ENCODE data around the gene AGO4. TPM values are rescaled to one million over a fixed set of nuclear protein-coding genes. Genes with fewer than 3 reads are reported as not detected.
A peak's percentile ranks its signal among the peaks of the same experiment; 100 is the strongest.
"Not testable (repeated sequence)": the region's sequence is repeated elsewhere in the genome, so short reads cannot be mapped to it uniquely, and the experiment has no call there.

Gene AGO4
- total RNA-seq, 1 donor = 53.9 TPM

DNA sequence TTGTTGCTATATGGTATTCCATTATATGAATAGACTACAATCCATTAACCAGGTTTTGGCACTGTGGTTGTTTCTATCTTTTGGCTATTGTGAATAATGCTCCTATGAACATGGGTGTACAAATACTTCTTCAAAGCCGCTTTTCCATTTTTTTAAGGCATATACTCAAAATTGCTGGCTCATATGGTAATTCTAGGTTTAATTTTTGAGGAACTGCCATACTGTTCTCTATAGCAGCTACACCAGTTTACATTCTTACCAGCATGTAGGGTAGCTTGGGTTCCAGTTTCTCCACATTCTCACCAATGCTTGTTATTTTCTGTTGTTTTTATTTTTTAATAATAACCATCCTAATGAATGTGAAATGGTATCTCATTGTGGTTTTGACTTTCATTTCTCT lies 55.3 kb downstream of the AGO4 start:
- no peak for DNase-seq (ENCODE audit: low read depth in 2 of 3, low spot score in 2 of 3)

DNA sequence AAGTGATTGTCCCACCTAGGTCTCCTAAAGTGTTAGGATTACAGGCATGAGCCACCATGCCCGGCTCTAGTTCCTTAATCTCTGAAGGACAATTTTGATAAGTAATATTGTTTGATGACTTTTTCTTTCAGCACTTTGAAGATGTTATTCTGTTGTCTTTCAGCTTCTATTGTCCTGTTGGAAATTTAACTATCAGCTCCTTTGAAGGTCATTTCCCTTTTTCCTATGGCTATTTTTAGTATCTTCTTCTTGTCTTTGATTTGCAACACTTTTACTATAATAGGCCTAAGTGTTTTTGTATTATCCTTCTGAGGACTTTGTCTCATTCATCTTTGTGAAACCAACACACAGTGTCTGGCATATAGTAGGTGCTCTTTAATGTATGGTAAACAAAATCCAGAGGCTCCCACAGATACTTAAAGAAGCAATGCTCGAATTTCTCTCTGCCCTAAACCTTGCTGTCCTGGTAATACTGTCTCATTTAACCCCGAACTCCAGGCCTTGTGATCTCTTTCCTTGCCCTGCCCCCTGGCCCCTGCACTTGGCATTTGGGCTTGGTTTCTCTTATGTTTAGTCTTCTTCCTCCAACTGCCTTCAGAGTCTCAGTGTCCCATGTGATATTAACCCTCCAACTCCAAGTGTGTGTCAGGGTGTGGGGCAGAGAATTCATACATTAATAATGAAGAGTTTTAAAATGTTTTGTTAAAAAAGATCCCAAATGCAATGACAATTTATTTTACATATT lies 56.2 kb downstream of the AGO4 start:
- DNase-seq (ENCODE audit: low read depth in 2 of 3, low spot score in 2 of 3) = no peak

DNA sequence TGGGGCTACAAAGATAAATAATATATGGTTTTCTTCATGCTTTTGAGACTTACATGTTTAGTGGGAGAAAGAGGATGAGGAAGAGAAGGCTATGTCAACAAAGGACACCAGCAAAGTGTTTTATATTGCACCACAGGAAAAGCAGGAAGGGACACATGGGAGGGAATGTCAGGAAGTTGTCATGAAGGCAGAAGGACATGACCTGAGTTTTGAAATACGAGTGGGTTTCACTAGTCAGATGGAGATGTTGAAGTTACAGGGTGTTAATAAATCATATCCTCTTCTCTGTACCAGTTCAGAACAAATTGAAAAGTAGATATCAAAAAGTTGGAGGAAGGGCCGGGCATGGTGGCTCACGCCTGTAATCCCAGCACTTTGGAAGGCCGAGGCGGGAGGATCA lies 57.0 kb downstream of the AGO4 start:
- no peak for DNase-seq (ENCODE audit: low read depth in 2 of 3, low spot score in 2 of 3)

DNA sequence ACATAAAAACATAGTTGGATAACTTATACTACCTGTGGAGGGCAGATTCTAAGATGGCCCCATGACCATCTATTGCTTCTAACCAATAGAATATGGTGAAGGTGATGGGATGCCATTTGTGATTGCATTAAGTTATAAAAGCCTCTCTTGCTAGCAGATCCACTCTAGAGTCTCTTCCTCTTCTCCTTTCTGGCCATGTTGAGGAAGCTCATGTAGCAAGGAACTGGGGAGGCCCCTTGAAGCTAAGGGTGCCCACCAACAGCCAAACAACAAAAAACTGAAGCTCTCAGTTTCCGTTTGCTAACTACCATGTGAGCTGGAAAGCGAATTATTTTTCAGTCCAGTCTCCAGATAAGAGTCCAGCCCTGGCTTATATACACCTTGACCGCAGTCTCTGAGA lies 59.2 kb downstream of the AGO4 start:
- DNase-seq (ENCODE audit: low read depth in 2 of 3, low spot score in 2 of 3) = peak in 1 of 3 donors; percentile 31

DNA sequence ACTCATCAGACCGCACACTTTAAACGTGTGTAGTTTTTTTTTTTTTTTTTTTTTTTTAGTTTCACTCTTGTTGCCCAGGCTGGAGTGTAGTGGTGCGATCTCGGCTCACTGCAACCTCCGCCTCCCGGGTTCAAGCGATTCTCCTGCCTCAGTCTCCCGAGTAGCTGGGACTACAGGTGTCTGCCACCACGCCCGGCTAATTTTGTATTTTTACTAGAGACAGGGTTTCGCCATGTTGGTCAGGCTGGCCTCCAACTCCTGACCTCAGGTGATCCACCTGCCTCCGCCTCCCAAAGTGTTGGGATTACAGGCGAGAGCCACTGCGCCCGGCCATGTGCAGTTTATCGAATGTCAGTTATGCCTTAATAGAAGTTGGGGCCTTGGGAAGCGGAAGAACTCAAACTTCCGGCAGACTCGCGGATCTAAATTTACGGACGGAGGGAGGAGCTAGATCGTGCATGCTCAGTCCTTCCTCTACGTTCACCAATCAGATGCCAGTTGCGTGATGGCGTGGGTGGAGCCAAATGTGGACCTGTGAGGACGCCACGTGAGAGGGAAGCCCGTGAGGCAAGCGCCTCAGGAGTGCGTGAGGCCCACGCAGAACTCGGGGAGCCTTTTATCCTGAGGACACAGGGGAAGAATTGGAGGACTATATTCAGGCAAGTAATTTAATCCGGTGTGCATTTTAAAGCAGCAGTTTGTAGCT lies 61.6 kb downstream of the AGO4 start:
- not testable (repeated sequence) for DNase-seq (ENCODE audit: low read depth in 2 of 3, low spot score in 2 of 3)

DNA sequence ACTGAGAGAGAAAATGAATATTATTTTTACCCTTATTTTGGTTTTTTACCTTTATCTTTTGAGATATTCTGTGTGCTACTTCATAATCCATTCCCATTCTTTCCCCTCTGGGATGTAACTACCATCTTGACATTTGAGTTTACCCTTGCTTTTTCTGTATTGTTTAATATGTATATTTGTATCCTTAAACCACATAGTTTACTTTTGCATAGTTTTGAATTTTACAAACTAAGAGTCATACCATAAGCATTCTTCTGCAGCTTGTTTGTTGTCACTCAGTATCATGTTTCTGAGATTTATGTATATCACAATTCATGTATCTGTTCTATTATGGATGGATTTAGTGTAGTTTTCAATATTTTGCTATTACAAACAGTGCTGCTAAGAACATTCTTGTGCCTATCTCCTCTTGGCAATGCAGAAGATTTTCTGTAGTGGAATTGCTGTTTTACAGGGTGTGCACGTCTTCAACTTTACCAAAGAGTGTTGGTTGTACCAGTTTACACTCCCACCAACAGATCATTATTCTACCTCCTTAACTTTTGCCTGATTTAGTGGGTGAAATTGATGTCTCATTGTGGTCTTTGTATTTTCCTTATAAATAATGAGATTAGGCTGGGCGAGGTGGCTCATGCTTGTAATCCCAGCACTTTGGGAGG lies 63.0 kb downstream of the AGO4 start:
- no peak for DNase-seq (ENCODE audit: low read depth in 2 of 3, low spot score in 2 of 3)

DNA sequence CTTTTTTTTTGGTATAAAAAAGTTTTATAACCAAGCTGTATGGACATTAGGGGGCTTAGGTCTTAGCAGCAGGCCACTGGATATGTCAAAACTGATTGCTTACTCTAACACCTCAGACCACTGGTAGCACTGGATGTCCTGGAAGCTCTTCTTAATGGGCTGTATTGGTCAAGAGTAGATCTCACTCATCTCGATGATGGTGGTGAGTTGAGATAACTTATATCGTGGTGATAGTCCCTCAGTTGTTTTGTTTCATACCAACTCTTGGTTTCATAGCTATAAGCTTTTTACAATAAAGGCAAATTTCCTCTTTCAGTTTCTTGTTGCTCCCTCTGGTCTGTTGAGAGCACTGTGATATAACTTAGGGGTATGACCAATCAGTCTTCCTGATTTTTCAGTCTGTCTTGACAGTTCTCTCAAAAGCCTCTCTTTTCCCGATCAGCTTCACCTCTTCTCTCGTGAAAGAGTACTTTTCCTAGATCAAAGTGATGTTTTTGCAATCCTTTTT lies 65.5 kb downstream of the AGO4 start:
- DNase-seq (ENCODE audit: low read depth in 2 of 3, low spot score in 2 of 3) = no peak

DNA sequence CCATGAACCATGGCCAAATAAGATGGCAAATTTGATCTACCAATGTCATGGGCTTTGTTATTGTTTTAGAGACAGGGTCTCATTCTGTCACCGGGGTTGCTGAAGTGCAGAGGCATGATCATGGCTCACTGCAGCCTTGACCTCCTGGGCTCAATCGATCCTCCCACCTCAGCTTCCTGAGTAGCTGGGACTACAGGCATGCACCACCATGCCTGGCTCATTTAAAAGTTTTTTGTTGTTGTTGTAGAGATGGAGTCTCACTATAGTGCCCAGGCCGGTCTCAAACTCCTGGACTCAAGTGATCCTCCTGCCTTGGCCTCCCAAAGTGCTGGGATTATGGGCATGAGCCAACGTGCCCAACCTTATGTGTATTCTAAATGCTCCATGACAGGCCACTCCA lies 66.3 kb downstream of the AGO4 start:
- not testable (repeated sequence) for DNase-seq (ENCODE audit: low read depth in 2 of 3, low spot score in 2 of 3)

DNA sequence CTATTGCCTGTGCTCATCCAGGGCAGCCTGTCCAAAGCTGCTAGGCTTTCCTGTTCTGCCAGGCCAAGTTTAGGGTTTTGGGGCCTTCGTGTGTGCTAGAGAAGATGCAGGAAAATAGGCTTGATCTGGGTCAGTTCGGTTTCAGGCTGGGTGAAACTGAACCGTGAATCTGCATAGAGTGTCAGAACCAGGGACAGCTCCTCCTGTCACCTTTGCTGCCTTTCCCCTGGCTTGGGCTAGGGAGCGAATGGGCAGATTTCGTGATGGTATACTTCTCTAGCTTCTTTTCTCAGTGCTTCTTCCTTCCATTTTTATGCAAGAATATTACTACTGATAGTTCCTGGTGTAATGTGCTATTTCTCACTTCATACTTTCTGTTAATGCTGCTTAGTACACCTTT lies 69.2 kb downstream of the AGO4 start:
- peak in 1 of 3 donors; percentile 40 for DNase-seq (ENCODE audit: low read depth in 2 of 3, low spot score in 2 of 3)

DNA sequence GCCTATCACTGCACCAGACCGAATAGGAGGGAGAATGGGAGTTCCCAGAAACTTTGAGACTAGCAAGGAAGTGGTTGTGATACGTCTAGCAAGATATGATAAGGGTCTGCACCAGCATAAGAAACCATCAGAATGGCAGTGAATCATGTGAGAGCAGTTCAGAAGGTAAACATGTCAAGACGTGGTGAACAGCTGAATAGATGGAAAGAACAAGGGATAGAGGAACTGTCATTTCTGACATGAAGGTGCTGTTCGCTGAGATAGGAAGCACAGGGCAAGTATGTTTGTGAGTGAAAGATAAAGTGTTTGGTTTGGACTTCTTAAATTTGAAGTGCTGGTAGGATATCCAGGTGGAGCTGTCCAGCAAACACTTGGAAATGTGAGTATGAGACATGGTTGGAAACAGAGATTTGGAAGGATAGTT lies 74.0 kb downstream of the AGO4 start:
- DNase-seq (ENCODE audit: low read depth in 2 of 3, low spot score in 2 of 3) = peak in 2 of 3 donors; percentile 40 to 62

DNA sequence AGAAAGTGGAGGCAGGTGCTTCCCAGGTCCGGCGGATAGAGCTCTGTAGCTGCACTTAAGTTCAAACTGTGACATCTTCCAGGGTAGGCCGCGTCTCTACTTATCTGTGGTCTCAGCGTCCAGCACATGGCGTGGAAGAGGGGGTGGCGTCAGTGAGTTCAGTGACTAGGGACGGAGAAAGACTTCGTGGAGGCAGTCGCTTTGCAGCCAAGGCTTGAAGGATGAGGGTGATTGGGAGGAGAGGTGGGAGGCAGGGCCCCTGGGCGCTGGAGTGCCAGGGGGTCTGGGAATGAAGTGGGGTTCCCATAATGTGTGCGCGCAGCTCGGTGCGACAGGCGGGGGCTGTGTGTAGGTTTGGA lies 74.7 kb downstream of the AGO4 start:
- no peak for DNase-seq (ENCODE audit: low read depth in 2 of 3, low spot score in 2 of 3)

DNA sequence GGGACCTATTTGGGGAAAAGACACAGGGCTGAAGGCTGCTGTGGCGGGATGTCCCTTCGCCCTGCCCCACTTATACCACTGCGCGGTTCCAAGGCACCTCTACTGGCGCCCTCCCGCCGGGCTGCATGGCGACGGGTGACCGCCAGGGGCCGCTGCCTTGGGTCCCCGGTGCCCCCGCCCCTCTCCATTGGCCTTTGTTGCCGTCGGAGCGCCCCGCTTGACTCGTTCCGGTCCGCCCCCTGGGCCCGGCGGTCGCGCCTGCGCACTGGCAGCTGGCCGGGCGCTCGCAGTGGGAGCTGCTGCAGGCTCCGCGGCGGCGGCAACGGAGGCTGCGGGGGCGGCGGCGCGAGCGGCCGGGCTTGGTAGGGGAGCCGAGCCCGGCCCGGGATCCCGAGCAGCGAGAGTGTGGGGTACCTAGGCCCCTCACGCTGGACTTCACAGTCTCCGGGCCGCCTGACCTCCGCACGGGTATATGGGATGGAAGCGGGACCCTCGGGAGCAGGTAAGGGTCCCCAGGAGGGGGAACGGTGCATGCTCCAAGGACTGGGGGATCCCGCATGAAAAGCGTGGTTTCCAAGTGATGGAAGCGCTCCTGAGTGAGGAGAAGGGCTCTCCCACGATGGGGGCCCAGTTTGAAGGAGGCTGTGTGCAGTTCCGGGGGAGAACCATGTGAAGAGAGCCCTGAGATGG lies 75.3 kb downstream of the AGO4 start, which contains the start of gene AGO1:
Gene AGO1 (plus strand): TSS at position 265 of the 690 bp plus-strand sequence. CDS start 213 bp downstream, at position 478.
- DNase-seq (ENCODE audit: low read depth in 2 of 3, low spot score in 2 of 3) = peak; percentile 84 to 96 (median 94)

DNA sequence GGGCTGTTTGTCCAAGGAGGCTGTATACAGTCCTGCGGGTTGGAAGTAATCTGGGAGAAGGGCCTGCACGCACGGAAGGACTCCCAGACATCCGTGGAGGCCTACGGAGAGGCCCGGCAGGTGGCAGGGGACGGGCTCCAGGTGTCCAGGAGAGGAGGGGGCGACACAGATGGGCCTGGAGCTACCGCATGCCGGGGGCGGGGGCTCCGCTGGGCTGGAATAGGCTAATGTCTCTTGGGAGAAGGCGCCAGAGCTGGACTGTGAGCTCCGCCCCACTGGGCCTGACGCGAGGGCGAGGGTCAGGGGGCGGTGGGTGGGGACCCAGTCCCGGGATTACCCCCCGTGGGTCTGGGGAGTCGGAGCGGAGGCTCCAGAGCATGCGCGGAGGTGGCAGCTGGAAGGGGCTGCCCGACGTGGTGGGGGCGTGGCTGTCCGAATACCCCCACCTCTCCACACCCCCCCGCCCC lies 75.9 kb downstream of the AGO4 start:
- DNase-seq (ENCODE audit: low read depth in 2 of 3, low spot score in 2 of 3) = peak; percentile 6 to 57 (median 55)

DNA sequence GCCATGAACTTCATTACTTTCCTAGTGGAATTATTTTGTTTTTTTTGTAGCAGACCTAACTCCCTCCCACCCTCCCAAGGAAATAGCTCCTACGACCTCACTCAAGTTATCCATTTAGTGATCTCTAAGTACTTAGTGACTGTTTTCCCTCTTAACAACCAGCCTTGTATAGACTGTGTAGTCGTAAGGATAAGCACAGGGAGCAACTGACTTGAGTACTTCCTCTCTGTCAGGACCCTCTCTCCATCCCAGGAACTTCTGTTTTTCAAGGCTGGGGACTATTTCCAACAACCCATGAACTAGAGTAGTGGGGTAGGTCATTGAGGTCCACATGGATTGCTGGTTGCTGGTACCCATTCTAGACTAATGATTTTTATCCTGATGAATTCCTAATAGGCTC lies 77.1 kb downstream of the AGO4 start:
- DNase-seq (ENCODE audit: low read depth in 2 of 3, low spot score in 2 of 3) = no peak

DNA sequence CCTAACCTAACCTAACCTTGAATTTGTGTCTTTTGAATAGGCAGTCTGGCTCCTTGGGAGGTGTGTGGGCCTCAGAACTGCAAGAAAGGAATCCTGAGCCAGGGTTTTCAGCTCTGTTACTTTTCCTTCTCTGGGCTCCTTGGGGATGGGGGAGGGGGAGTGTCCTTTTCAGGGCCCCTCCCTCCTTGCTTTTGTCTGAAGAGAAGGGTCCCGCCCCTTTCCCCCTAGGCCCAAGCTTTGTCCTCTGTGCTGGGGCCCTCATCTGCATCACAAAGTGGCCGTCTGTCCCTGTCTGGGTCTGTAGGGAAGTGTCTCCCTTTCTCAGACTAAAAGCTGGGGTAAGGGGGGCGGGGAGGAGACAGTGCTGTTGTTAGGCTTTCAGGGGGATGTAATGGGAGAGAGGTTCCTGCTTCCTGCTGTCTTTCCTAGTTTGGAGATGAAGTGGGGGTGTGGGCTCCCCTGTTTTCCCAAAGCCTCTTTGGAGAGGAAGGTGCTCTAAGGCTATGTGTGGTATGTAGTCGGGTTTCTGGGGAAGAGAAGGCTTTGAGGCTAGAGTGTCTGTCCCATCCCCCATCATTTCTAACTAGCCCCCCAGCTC lies 78.2 kb downstream of the AGO4 start:
- no peak for DNase-seq (ENCODE audit: low read depth in 2 of 3, low spot score in 2 of 3)

DNA sequence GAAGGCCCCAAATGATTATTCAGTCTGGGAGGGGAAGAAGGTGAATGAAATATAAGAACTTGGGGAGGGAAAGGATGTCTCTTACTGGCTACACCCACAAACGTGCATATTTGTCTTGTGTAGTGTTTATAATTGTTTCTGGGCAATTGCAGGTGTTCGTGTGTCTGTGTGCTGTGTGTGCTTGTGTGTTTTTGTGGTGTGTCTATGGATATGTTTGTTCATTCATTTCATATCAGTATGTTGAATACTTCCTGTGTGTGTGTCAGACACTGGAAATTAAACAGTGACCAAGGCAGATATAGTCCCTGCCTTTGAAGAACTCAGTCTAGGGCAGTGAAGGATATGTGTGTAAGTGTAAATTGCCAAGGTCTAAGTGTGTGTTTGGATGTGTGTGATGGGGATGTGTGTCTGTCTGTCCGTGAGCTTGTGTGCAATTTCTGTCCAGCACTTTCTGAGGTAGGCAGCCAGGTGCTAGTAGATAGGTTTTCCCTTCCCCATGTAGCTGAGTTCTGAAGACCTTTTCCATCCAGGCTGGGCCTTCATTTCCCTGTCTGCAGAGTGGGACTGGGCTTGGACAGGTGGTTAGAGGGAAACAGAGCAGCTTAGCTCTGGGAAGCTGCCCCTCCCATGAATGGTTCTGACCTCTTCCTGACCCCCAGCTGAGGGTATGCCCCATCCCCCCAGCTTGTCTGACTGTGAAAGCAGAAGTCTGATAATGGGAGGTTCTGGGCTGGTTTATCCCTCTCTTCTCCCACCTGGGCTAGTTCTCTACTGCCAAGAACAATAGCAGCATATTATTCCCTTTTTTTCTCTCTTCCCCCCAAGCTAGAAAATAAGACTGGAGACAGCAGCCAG lies 79.0 kb downstream of the AGO4 start:
- peak in 2 of 3 donors; percentile 42 to 54 for DNase-seq (ENCODE audit: low read depth in 2 of 3, low spot score in 2 of 3)

DNA sequence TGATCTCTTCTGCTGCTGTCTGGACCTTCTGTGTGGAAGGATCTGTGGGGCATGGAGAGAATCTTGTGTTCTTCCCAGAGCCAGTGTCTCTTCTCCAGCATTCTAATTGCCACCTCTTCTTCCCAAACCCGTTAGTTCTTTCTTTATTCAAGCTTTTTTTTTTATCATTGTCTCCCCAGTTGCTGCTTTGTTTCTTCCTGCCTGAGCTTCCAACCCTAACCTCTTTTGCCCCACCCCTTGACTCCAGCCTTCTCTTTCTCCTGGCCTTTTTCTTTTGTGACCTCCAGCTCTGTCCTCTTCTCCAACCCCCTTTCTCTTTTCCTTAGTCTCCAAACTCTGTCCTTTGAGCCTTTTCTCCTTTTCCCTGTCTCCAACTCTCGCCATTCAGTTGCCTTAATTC lies 79.7 kb downstream of the AGO4 start:
- DNase-seq (ENCODE audit: low read depth in 2 of 3, low spot score in 2 of 3) = no peak

DNA sequence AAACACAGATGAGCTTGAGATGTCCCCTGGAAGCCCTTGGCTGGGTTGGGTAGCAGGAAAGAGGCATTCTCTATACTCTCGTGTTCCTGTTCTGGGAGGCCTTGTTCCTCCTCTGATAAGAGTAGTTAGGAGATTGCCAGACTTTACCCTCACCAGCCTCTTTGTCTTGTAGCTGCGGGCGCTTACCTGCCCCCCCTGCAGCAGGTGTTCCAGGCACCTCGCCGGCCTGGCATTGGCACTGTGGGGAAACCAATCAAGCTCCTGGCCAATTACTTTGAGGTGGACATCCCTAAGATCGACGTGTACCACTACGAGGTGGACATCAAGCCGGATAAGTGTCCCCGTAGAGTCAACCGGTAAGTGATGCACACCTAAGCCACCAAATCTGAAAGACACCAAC lies 80.4 kb downstream of the AGO4 start:
- no peak for DNase-seq (ENCODE audit: low read depth in 2 of 3, low spot score in 2 of 3)

DNA sequence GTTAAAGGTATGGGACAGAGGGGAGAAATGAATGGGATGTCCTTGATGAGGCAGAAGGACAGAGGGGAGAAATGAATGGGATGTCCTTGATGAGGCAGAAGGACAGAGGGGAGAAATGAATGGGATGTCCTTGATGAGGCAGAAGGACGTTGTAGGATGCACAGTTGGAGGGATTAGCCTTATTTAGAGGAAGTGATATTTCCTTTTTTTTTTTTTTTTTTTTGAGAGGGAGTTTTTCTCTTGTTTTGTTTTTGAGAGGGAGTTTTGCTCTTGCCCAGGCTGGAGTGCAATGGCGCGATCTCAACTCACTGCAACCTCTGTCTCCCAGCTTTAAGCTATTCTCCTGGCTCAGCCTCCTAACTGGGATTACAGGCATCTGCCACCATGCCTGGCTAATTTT lies 81.2 kb downstream of the AGO4 start:
- DNase-seq (ENCODE audit: low read depth in 2 of 3, low spot score in 2 of 3) = not testable (repeated sequence)

All from hematopoietic multipotent progenitor cell (in vitro differentiated cells).